ENCODE results near the gene ARHGEF2. TPM values are rescaled to one million over a fixed set of nuclear protein-coding genes. Genes with fewer than 3 reads are reported as not detected.

Gene ARHGEF2
- total RNA-seq: 43.3 and 44.3 TPM in 2 replicates

DNA sequence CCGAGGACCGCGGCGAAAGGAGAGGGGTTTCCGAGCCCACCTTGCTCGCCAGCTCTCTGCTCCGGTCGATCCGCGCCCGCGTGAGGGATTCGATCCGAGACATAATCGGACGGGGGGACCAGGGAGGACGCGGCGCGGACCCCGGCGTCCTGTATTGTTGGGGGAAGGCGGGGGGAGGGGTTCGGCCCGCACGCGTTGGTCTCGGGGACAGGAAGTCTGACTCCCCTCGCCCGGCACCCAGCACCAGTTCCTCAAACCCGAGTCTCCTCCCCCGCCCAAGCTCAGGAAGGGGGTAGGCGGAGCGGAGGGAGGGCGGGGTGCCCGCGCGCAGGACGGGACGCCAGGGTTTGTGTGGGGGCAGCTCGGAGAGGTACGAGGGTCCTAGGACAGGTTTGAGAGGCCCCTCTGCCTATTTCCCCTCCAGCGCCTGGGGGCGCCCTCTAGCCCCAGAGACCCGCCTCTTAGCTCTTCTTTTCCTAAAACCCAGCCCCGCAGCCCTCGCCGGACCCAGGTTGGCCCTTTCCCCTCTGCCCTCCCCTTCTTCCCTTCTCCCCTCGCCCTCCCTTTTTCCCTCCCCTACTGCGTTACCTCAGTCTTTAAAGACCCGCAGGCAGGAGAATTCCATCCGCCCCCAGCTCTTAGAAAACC is at the start of gene ARHGEF2:
Gene ARHGEF2 (minus strand): TSS at position 223 of the 648 bp plus-strand sequence. CDS start 120 bp downstream, at position 103.

DNA sequence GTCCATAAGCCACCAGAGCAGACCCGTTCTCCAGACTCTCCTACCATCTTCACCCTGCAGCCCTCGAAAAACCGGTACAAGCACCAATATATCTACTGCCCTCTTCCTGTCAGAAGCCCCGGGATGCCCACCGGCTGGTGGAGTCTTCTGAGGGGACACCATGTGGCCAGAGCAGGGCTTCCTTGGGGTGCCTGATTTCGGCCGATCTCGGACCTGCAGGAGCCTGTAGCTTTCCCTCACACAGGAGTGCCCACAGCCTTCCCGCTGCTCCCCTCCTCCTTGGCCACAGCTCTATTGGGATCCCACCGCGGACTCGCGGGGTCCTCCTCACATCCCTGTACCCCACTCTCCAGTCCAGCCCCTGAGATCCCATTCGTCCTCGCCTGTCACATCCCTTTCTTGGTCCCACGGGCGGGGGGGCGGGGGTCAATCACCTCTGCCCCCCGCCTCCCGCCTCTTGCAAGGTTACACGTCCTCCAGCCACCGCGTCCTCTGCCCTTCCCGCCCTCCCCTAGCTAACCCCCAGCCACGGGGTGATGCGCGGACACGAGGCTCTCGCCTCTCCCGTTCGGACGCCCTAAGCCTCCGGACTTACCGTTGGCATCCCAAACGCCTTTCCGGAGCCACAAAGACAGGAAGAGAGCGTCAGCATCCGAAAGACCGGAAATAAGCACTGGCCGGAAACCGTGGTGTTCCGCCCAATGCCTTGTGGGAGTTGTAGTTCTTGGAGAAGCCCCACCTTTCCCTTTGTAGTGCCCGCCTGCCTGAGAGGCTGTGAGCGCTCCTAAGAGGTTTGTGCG is 42.1 kb upstream of the ARHGEF2 start, which contains the start of gene SSR2:
Gene SSR2 (minus strand): TSS at position 659 of the 800 bp plus-strand sequence. CDS start 784 bp downstream, outside the sequence.

DNA sequence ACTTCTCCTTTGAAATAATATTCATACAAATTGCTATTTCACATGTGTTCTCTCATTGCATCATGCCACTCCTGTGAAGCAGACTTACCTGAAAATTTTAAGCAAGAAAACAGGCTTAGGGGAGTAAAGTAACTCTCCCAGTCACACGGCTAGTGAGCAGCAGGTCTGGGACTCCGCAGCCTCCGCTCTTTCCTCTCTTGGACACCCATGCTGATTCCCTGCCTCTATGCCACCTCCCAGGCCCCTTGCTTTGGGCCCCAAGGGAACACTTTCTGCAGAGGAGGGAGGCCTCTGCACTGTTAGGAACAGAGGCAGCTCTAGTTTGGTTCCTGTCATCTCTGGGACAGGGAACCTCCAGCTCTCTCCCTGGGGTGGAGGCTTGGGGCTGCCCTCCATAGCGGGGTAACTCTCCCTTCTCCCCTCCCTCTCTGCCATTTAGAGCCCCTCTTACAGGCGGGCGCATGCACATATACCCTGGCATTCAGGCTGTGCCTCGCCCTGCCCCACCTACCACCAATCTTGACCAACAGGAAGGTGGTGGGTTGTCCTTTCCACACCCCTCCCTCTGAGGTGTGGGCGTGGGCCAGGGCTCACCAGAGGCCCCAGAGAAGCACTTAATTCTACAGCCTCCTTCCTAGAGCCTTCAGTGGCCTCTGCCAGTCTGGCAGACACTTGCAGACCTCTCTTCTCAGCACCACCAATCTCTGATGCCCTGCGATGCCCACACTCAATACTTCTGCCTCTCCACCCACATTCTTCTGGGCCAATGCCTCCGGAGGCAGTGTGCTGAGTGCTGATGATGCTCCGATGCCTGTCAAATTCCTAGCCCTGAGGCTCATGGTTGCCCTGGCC is 37.1 kb downstream of the ARHGEF2 start, which contains the start of gene RXFP4:
Gene RXFP4 (plus strand): TSS at position 646 of the 852 bp plus-strand sequence. CDS start 72 bp downstream, at position 718.

DNA sequence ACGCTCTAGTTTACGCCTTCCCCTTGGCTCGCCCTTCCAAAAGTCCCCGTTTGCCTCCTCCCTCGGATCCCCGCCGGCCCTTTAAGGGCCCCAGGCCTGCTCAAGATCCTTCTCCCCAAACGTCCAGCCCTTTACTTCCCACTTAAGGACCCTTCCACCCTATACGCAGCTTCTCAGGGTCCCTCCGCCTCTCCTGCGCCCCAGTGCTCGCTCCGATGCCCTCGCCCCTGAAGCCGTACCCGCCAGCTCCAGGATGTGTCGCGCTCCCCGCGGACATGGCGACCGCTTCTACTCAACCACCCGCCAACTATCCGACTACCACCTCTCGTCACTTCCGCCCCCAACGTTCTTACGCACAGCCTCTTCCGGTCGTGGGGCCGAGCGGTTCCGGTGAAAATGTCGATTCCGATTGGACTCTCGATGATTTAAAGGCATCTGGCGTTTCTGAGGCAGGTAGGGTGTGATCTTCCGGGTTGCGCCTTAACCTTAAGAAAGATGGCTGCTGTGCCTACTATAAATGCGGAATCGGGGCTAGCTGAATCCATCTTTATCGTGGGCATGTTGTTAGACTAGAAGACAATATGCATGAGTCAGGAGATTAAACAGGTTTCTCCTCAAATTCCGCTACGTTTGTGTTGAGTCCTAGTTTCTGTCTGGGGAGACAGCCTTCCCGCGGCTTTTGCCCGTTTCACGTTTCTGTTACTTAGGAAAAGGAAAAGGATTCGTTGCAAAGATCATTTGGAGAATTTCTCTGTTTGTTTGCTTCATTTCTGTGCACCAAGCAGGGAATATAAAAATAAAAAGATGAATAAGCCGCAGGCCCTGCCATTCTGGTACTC is 44.0 kb downstream of the ARHGEF2 start, which contains the start of gene KHDC4:
Gene KHDC4 (minus strand): TSS at position 317 of the 839 bp plus-strand sequence. CDS start 40 bp downstream, at position 277.

DNA sequence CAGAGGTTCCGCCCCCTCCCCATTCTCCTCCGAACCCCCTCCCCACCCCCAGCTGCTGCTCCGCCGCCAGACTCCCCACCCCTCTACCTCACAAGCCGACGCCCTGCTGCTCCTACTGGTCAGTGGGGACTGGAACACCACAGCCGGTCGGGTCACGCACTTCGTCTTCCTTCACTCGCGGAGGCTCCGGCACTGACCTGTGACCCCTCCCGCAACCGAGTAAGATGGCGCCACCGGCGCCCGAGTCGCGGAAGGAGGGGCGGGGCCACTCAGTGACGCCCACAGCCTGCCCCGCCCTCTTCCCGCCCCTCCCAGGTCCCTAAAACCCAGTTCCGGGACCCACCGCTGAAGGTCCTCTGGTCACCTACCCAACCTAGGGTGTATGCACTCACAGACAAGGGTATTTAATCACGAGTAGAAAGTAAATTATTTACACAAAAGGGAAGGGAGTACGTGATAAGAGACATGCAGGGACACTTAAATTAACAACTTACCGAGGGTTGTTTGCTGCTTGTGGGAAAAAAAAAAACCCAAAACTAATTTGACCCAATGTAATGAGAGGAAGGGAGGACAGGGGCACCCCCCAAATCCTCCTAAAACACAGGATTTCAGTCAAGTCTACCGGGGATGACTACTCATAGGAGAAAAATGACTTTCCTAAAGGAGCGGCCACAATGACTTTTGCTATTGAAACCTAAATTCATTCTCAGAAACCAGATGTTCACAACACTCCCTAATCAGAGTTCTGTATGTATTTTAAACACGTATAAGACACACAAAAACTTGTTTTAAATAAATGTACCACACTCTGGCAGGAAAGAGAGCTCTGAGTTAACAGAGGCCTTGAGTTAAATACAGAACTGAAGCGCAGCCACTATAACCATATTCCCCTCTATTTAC is 66.9 kb downstream of the ARHGEF2 start, which contains the start of gene RIT1:
Gene RIT1 (minus strand): TSS at position 194 of the 900 bp plus-strand sequence. CDS start 588 bp downstream, outside the sequence.

Other genes starting within 250 kb of the ARHGEF2 start
- gene GON4L, start 121.3 kb downstream of the ARHGEF2 start, total RNA-seq: 12.6 and 13.3 TPM in 2 replicates
- 1.3 TPM in 2 replicates for gene SYT11, start 119.0 kb downstream of the ARHGEF2 start, total RNA-seq
- gene RIT1, start 67.2 kb downstream of the ARHGEF2 start, total RNA-seq: 30.2 and 32.4 TPM in 2 replicates
- gene KHDC4, start 44.1 kb downstream of the ARHGEF2 start, total RNA-seq: 11.8 and 23.5 TPM in 2 replicates
- not detected in 2 replicates for gene RXFP4, start 36.9 kb downstream of the ARHGEF2 start, total RNA-seq
- gene SSR2, start 42.4 kb upstream of the ARHGEF2 start, total RNA-seq: 355 and 375 TPM in 2 replicates
- 21.4 and 25.2 TPM in 2 replicates for gene UBQLN4, start 75.3 kb upstream of the ARHGEF2 start, total RNA-seq
- gene LAMTOR2, start 76.2 kb upstream of the ARHGEF2 start, total RNA-seq: 103 and 130 TPM in 2 replicates
- gene RAB25, start 82.6 kb upstream of the ARHGEF2 start, total RNA-seq: 206 and 251 TPM in 2 replicates
- gene MEX3A, start 103.9 kb upstream of the ARHGEF2 start, total RNA-seq: 3.3 and 7.6 TPM in 2 replicates
- 995 and 1,028 TPM in 2 replicates for gene LMNA, start 136.2 kb upstream of the ARHGEF2 start, total RNA-seq
- gene SEMA4A, start 175.0 kb upstream of the ARHGEF2 start, total RNA-seq: 7.6 and 16.6 TPM in 2 replicates
- 9.2 and 13.0 TPM in 2 replicates for gene SLC25A44, start 215.6 kb upstream of the ARHGEF2 start, total RNA-seq
- 84.6 and 87.2 TPM in 2 replicates for gene PMF1, start 234.5 kb upstream of the ARHGEF2 start, total RNA-seq

Measured in airway epithelial cell (primary cell).